Astrocyte (in vitro differentiated cells and primary cell): Measurements from ENCODE around the gene CABP4. TPM values are rescaled to one million over a fixed set of nuclear protein-coding genes. Genes with fewer than 3 reads are reported as not detected.

Source experiments
- DNase-seq: peaks from one replicate; pipeline ENCODE4 v3.0.0-alpha.2; 2010; ENCODE audit warnings: low read depth
- FAIRE-seq: peaks from 2 replicates; lab custom pipeline; 2011; peaks lifted over from hg19 to GRCh38; lab: Jason Lieb, UNC
- H2AFZ ChIP-seq: 2 replicates; pipeline ENCODE4 v1.6.0; 2012; ENCODE audit warnings: low read depth, low read length, inconsistent platforms
- H3K27ac ChIP-seq: 2 replicates; pipeline ENCODE4 v1.5.1; 2011; ENCODE audit warnings: low read depth, low read length, inconsistent platforms
- H3K27me3 ChIP-seq: 2 replicates; pipeline ENCODE4 v1.6.0; 2011; ENCODE audit warnings: low read length, inconsistent platforms; ENCODE audit not compliant: insufficient read depth
- H3K36me3 ChIP-seq: 2 replicates; pipeline ENCODE4 v1.5.1; 2011; ENCODE audit warnings: low read length, inconsistent platforms; ENCODE audit not compliant: insufficient read depth
- H3K4me1 ChIP-seq: 2 replicates; pipeline ENCODE4 v1.5.1; 2011; ENCODE audit warnings: low read length, inconsistent platforms; ENCODE audit not compliant: insufficient read depth
- H3K4me2 ChIP-seq: 2 replicates; pipeline ENCODE4 v1.6.0; 2012; ENCODE audit warnings: low read length, inconsistent platforms
- H3K4me3 ChIP-seq: 2 replicates; pipeline ENCODE4 v1.5.1; 2011; ENCODE audit warnings: low read depth, mild to moderate bottlenecking, low read length, inconsistent platforms; ENCODE audit not compliant: insufficient read depth
- H3K79me2 ChIP-seq: 2 replicates; pipeline ENCODE4 v1.6.0; 2012; ENCODE audit warnings: mild to moderate bottlenecking, low read length, inconsistent platforms; ENCODE audit not compliant: insufficient read depth
- H3K9ac ChIP-seq: 2 replicates; pipeline ENCODE4 v1.6.0; 2012; ENCODE audit warnings: mild to moderate bottlenecking, low read length, inconsistent platforms
- H3K9me3 ChIP-seq: 2 replicates; pipeline ENCODE4 v1.5.1; 2012; ENCODE audit warnings: low read depth, mild to moderate bottlenecking, low read length, inconsistent platforms; ENCODE audit not compliant: insufficient read depth
- H4K20me1 ChIP-seq: 2 replicates; pipeline ENCODE4 v1.6.0; 2012; ENCODE audit warnings: low read length, inconsistent platforms; ENCODE audit not compliant: insufficient read depth
- H3K27ac Mint-ChIP-seq: one replicate; pipeline ENCODE4 v1.8.0; 2021; ENCODE audit warnings: mild to moderate bottlenecking, mixed read lengths; ENCODE audit not compliant: unreplicated experiment
- H3K27me3 Mint-ChIP-seq: one replicate; pipeline ENCODE4 v1.8.0; 2021; ENCODE audit warnings: low read depth, mixed read lengths; ENCODE audit not compliant: unreplicated experiment
- H3K36me3 Mint-ChIP-seq: one replicate; pipeline ENCODE4 v1.8.0; 2021; ENCODE audit warnings: low read depth, mixed read lengths; ENCODE audit not compliant: unreplicated experiment
- H3K4me1 Mint-ChIP-seq: one replicate; pipeline ENCODE4 v1.8.0; 2021; ENCODE audit warnings: low read depth, mixed read lengths; ENCODE audit not compliant: unreplicated experiment
- H3K4me3 Mint-ChIP-seq: one replicate; pipeline ENCODE4 v1.8.0; 2021; ENCODE audit warnings: mild to moderate bottlenecking, moderate library complexity, mixed read lengths; ENCODE audit not compliant: unreplicated experiment
- H3K9me3 Mint-ChIP-seq: one replicate; pipeline ENCODE4 v1.8.0; 2021; ENCODE audit warnings: mild to moderate bottlenecking, mixed read lengths; ENCODE audit not compliant: unreplicated experiment
- CTCF ChIP-seq: IDR thresholded peaks from 2 replicates; pipeline ENCODE4 v1.5.1; 2011; ENCODE audit warnings: low read depth, mild to moderate bottlenecking, inconsistent platforms, low read length, moderate library complexity; ENCODE audit not compliant: insufficient read depth
- EZH2 ChIP-seq: IDR thresholded peaks from 2 replicates; pipeline ENCODE4 v1.6.1; 2012; ENCODE audit warnings: mild to moderate bottlenecking, low read length, inconsistent platforms; ENCODE audit not compliant: insufficient read depth
- total RNA-seq: library from RNA; stranded (reverse); gene quantifications from 2 replicates; pipeline ENCODE4 v1.2.1, GENCODE V29; 2021

CABP4 gene
- total RNA-seq, 1 donor from 2014 or later: not detected

- H3K9me3 Mint-ChIP-seq: no peaks in the 10 kb centered on the region
- Histone ChIP-seq H3K27ac (no peak overlapping the region), H3K36me3 (no peaks in the 10 kb centered on the region), H3K4me2 (no peak overlapping the region), H2AFZ (no peak overlapping the region), H3K9me3 (no peaks in the 10 kb centered on the region), H4K20me1 (no peaks in the 10 kb centered on the region), H3K4me1 (no peaks in the 10 kb centered on the region), H3K9ac (no peak overlapping the region), H3K79me2 (no peaks in the 10 kb centered on the region), H3K4me3 (no peak overlapping the region), H3K27me3 (no peaks in the 10 kb centered on the region)
- TF ChIP-seq EZH2: no peak
- no peak for TF ChIP-seq CTCF
- no peak overlapping the region for H3K27ac Mint-ChIP-seq
- H3K27me3 Mint-ChIP-seq: peaks cover 16% of the 10 kb centered on the region
- peaks cover 3% of the 10 kb centered on the region for H3K36me3 Mint-ChIP-seq
- FAIRE-seq: no peak
- H3K4me1 Mint-ChIP-seq: no peaks in the 10 kb centered on the region
- H3K4me3 Mint-ChIP-seq: no peak overlapping the region
- DNase-seq: no peak
Observed at GRCh38 chr11:67453816-67454732, 1.1 kb upstream of the CABP4 start.

- no peaks in the 10 kb centered on the region for H3K79me2 ChIP-seq
- TF ChIP-seq EZH2 (no peak), CTCF (no peak)
- FAIRE-seq (no peak), DNase-seq (no peak)
- no peaks in the 10 kb centered on the region for H3K4me1 Mint-ChIP-seq
- H3K4me3 Mint-ChIP-seq: no peak overlapping the region
- H3K27ac Mint-ChIP-seq: no peak overlapping the region
- peaks cover 3% of the 10 kb centered on the region for H3K36me3 Mint-ChIP-seq
- no peaks in the 10 kb centered on the region for H3K36me3 ChIP-seq
- no peak overlapping the region for H3K4me2 ChIP-seq
- no peak overlapping the region for H3K27ac ChIP-seq
- H3K27me3 ChIP-seq: peaks cover 1% of the 10 kb centered on the region
- H3K9me3 Mint-ChIP-seq: no peaks in the 10 kb centered on the region
- no peaks in the 10 kb centered on the region for H4K20me1 ChIP-seq
- H3K9ac ChIP-seq: no peak overlapping the region
- no peaks in the 10 kb centered on the region for H3K9me3 ChIP-seq
- no peak overlapping the region for H3K4me3 ChIP-seq
- H3K4me1 ChIP-seq: no peaks in the 10 kb centered on the region
- no peak overlapping the region for H2AFZ ChIP-seq
- peaks cover 13% of the 10 kb centered on the region for H3K27me3 Mint-ChIP-seq
Observed at GRCh38 chr11:67456068-67456705, 1.0 kb downstream of the CABP4 start.

- Histone ChIP-seq H3K36me3 (no peaks in the 10 kb centered on the region), H3K9ac (no peak overlapping the region), H3K9me3 (no peaks in the 10 kb centered on the region), H3K27me3 (peaks cover 2% of the 10 kb centered on the region), H3K4me2 (no peak overlapping the region), H2AFZ (no peak overlapping the region), H3K79me2 (no peaks in the 10 kb centered on the region), H3K27ac (no peak overlapping the region), H3K4me1 (no peaks in the 10 kb centered on the region), H3K4me3 (no peak overlapping the region), H4K20me1 (no peaks in the 10 kb centered on the region)
- Mint-ChIP-seq H3K4me1 (no peaks in the 10 kb centered on the region), H3K36me3 (peaks cover 1% of the 10 kb centered on the region), H3K27me3 (peaks cover 10% of the 10 kb centered on the region), H3K9me3 (no peaks in the 10 kb centered on the region), H3K4me3 (no peak overlapping the region), H3K27ac (no peak overlapping the region)
- no peak for TF ChIP-seq EZH2
- TF ChIP-seq CTCF: no peak
- FAIRE-seq (no peak), DNase-seq (no peak)
Observed at GRCh38 chr11:67457453-67457852, 2.3 kb downstream of the CABP4 start.
